CD4-positive, alpha-beta T cell treated with Interleukin-6 at 100 ng/mL for 8 hours (primary cell): Measurements from ENCODE around the gene CABLES2.

ENCODE experiments used
- DNase-seq: peaks from one replicate; pipeline ENCODE4 v3.0.0-alpha.2; 2020; ENCODE audit warnings: mixed read lengths, low spot score

CABLES2 gene

GRCh38 chr20:62372042-62372993 lies 34.8 kb downstream of the CABLES2 start:
- no peak for DNase-seq

GRCh38 chr20:62371588-62372041 lies 35.5 kb downstream of the CABLES2 start:
- no peak for DNase-seq

GRCh38 chr20:62370807-62371587 lies 36.1 kb downstream of the CABLES2 start:
- DNase-seq: no peak

- DNase-seq: no peak
Observed at GRCh38 chr20:62370115-62370806, 36.8 kb downstream of the CABLES2 start.

- DNase-seq: no peak
Observed at GRCh38 chr20:62369815-62370114, 37.3 kb downstream of the CABLES2 start.

GRCh38 chr20:62368976-62369814 lies 37.9 kb downstream of the CABLES2 start:
- DNase-seq: no peak

- DNase-seq: no peak
Observed at GRCh38 chr20:62368392-62368975, 38.6 kb downstream of the CABLES2 start.

GRCh38 chr20:62367633-62368391 lies 39.3 kb downstream of the CABLES2 start:
- no peak for DNase-seq

- no peak for DNase-seq
Observed at GRCh38 chr20:62367136-62367632, 39.9 kb downstream of the CABLES2 start, which contains the start of gene LAMA5. Gene LAMA5, minus strand, starts transcription at chr20:62367312. Its CDS starts 67 bp downstream, at chr20:62367245.

GRCh38 chr20:62366370-62367135 lies 40.5 kb downstream of the CABLES2 start:
- no peak for DNase-seq

GRCh38 chr20:62365814-62366369 lies 41.2 kb downstream of the CABLES2 start:
- no peak for DNase-seq

GRCh38 chr20:62364911-62365736 lies 42.0 kb downstream of the CABLES2 start:
- no peak for DNase-seq

- no peak for DNase-seq
Observed at GRCh38 chr20:62363920-62364851, 42.9 kb downstream of the CABLES2 start.

GRCh38 chr20:62362991-62363919 lies 43.8 kb downstream of the CABLES2 start:
- DNase-seq: no peak

- no peak for DNase-seq
Observed at GRCh38 chr20:62362590-62362940, 44.5 kb downstream of the CABLES2 start.
